WTC11 (cell line): ENCODE data around the gene SPSB3. TPM values are rescaled to one million over a fixed set of nuclear protein-coding genes. Genes with fewer than 3 reads are reported as not detected.

Experiments used
- ATAC-seq: fragments of 200-7000 bp; cut with Tn5 transposase; 2 replicates; pipeline ENCODE4 v1.10.0; 2021; ENCODE audit warnings: mild to moderate bottlenecking, moderate library complexity
- CTCF ChIA-PET: fragments of 300-600 bp; sonication (Branson Sonifier 250); formaldehyde crosslinking; loops from one replicate; lab custom pipeline; 2021; ENCODE audit warnings: antibody characterized with exemption; lab: Charles Lee
- POLR2A ChIA-PET: fragments of 350-600 bp; sonication (Branson Sonifier 250); formaldehyde crosslinking; loops from one replicate; lab custom pipeline; 2021; ENCODE audit warnings: antibody characterized with exemption; lab: Charles Lee
- DNase-seq: peaks from one replicate; pipeline ENCODE4 v3.0.0; 2021; ENCODE audit warnings: low spot score
- H3K27ac Mint-ChIP-seq: 2 replicates; pipeline ENCODE4 v1.8.0; 2021; ENCODE audit warnings: mixed read lengths
- H3K27me3 Mint-ChIP-seq: 2 replicates; pipeline ENCODE4 v1.8.0; 2021; ENCODE audit warnings: low read depth, mild to moderate bottlenecking, moderate library complexity, mixed read lengths
- H3K36me3 Mint-ChIP-seq: 2 replicates; pipeline ENCODE4 v1.8.0; 2021; ENCODE audit warnings: mixed read lengths
- H3K4me1 Mint-ChIP-seq: 2 replicates; pipeline ENCODE4 v1.8.0; 2022; ENCODE audit warnings: mixed read lengths
- H3K4me3 Mint-ChIP-seq: 2 replicates; pipeline ENCODE4 v1.8.0; 2021; ENCODE audit warnings: mild to moderate bottlenecking, moderate library complexity, mixed read lengths
- H3K9me3 Mint-ChIP-seq: 2 replicates; pipeline ENCODE4 v1.8.0; 2021; ENCODE audit warnings: mixed read lengths
- ATF2 ChIP-seq: sonication (generic); formaldehyde crosslinking; IDR thresholded peaks from 2 replicates; pipeline ENCODE4 v1.8.1; 2022; ENCODE audit warnings: low read depth, missing genetic modification reagents, borderline replicate concordance
- ELF4 ChIP-seq: sonication (generic); formaldehyde crosslinking; IDR thresholded peaks from 2 replicates; pipeline ENCODE4 v1.8.1; 2022; ENCODE audit warnings: low read depth, mild to moderate bottlenecking, moderate library complexity, missing genetic modification reagents
- EMX1 ChIP-seq: fragments of 250-450 bp; sonication (Bioruptor Pico); IDR thresholded peaks from 2 replicates; pipeline ENCODE4 v1.8.0; 2021; ENCODE audit warnings: mild to moderate bottlenecking
- ESRRA ChIP-seq: sonication (generic); formaldehyde crosslinking; IDR thresholded peaks from 2 replicates; pipeline ENCODE4 v1.8.1; 2022; ENCODE audit warnings: mild to moderate bottlenecking, missing genetic modification reagents, borderline replicate concordance
- FOXP4 ChIP-seq: sonication (generic); formaldehyde crosslinking; IDR thresholded peaks from 2 replicates; pipeline ENCODE4 v1.8.0; 2022; ENCODE audit warnings: mild to moderate bottlenecking, missing genetic modification reagents
- GTF2I ChIP-seq: fragments of 250-450 bp; sonication (Bioruptor Pico); conservative IDR thresholded peaks from 2 replicates; pipeline ENCODE4 v1.4.0; 2021; ENCODE audit warnings: mild to moderate bottlenecking
- JAZF1 ChIP-seq: fragments of 250-450 bp; sonication (Bioruptor Pico); IDR thresholded peaks from 2 replicates; pipeline ENCODE4 v1.9.0; 2021; ENCODE audit warnings: moderate library complexity, mild to moderate bottlenecking, inconsistent platforms
- SMAD3 ChIP-seq: sonication (generic); formaldehyde crosslinking; IDR thresholded peaks from 2 replicates; pipeline ENCODE4 v1.8.0; 2022; ENCODE audit warnings: missing genetic modification reagents, mild to moderate bottlenecking, borderline replicate concordance
- SP1 ChIP-seq: sonication (generic); formaldehyde crosslinking; conservative IDR thresholded peaks from 2 replicates; pipeline ENCODE4 v1.8.1; 2022; ENCODE audit warnings: missing genetic modification reagents
- TEAD1 ChIP-seq: sonication (generic); formaldehyde crosslinking; IDR thresholded peaks from 2 replicates; pipeline ENCODE4 v1.8.0; 2022; ENCODE audit warnings: mild to moderate bottlenecking, missing genetic modification reagents
- ZNF138 ChIP-seq: sonication (generic); formaldehyde crosslinking; conservative IDR thresholded peaks from 2 replicates; pipeline ENCODE4 v1.8.1; 2022; ENCODE audit warnings: mild to moderate bottlenecking, moderate library complexity, missing genetic modification reagents
- microRNA-seq: library from miRNA; unstranded; fragments of <30 nt; microRNA quantifications from one replicate; pipeline ENCODE4 v1.2.0, GENCODE V29; 2022; ENCODE audit warnings: borderline number of aligned reads
- total RNA-seq: library from RNA; stranded (reverse); gene quantifications from 3 replicates; pipeline ENCODE4 v1.2.3, GENCODE V29; 2021
- TF ChIP-seq, protein P1 (sequence below): sonication (generic); formaldehyde crosslinking; IDR thresholded peaks from 2 replicates; pipeline ENCODE4 v1.8.1; 2023; ENCODE audit warnings: mild to moderate bottlenecking, missing genetic modification reagents
- TF ChIP-seq, protein P2 (sequence below): fragments of 200-600 bp; IDR thresholded peaks from 2 replicates; pipeline ENCODE4 v1.8.0; 2022; ENCODE audit warnings: antibody characterized with exemption

Gene SPSB3
- total RNA-seq, 1 experiment from 2014 or later: 32.8 TPM

DNA sequence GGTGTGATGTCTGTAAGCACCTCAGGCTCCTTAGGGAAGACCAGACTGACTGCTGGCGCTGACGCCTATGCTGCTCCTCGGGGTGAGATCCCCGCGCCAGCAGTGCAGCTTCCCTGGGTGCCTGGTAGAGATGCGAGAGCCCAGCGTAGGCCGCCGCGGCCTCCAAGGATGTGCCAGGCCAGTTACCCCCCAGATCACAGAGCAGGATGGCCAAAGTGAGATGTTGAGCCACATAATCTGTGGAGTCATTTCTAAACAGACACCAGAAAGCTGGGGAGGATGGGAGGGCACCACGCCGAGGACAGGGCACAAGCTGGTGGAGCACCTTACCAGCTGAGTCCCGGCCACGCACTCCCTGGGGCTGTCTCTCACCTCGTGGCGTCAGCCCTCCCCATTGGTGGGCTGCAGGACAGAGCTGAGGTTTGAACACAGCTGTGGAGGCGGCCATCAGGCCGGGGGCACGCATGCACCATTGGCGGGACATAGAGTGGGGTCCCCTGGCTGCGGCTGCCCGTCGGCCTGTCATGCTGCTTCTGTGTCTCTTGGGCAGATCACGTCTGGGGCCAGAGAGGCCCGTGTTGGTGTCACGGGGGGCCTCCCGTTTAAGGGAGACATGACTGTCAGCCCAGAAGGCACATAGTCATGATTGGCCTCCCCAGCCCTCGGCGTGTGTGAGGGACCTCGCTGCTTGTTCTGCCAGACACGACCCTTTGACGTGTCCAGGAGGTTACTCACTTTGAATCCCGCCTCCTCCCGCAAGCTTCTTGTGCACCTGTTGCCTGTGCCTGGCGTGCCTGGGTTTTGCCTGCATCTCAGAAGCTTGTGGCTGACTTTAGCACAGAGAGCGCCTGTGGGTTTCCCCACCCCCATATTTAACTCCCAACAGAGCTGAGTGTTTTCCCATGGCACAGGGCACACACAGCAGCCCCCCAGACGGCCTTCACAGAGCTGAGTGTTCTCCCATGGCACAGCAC is 54.4 kb downstream of the SPSB3 start:
- no peak overlapping the region for H3K4me3 Mint-ChIP-seq
- no peaks in the 10 kb centered on the region for H3K9me3 Mint-ChIP-seq
- CTCF ChIA-PET: interaction anchor here (1.1 kb wide), 1 partner anchor 22 kb away, joined by 4 read pairs; the partner anchor contains the start of gene MAPK8IP3
- no peaks in the 10 kb centered on the region for H3K4me1 Mint-ChIP-seq
- TF ChIP-seq FOXP4 (CRISPR knock-in tag): no peak
- no peak for TF ChIP-seq EMX1
- no peak for TF ChIP-seq TEAD1
- TF ChIP-seq ATF2 (CRISPR knock-in tag): no peak
- TF ChIP-seq, protein P1, sequence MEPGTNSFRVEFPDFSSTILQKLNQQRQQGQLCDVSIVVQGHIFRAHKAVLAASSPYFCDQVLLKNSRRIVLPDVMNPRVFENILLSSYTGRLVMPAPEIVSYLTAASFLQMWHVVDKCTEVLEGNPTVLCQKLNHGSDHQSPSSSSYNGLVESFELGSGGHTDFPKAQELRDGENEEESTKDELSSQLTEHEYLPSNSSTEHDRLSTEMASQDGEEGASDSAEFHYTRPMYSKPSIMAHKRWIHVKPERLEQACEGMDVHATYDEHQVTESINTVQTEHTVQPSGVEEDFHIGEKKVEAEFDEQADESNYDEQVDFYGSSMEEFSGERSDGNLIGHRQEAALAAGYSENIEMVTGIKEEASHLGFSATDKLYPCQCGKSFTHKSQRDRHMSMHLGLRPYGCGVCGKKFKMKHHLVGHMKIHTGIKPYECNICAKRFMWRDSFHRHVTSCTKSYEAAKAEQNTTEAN (CRISPR knock-in tag): no peak
- TF ChIP-seq JAZF1 (CRISPR knock-in tag): no peak
- TF ChIP-seq SMAD3 (CRISPR knock-in tag): no peak
- TF ChIP-seq GTF2I (CRISPR knock-in tag): no peak
- TF ChIP-seq, protein P2, sequence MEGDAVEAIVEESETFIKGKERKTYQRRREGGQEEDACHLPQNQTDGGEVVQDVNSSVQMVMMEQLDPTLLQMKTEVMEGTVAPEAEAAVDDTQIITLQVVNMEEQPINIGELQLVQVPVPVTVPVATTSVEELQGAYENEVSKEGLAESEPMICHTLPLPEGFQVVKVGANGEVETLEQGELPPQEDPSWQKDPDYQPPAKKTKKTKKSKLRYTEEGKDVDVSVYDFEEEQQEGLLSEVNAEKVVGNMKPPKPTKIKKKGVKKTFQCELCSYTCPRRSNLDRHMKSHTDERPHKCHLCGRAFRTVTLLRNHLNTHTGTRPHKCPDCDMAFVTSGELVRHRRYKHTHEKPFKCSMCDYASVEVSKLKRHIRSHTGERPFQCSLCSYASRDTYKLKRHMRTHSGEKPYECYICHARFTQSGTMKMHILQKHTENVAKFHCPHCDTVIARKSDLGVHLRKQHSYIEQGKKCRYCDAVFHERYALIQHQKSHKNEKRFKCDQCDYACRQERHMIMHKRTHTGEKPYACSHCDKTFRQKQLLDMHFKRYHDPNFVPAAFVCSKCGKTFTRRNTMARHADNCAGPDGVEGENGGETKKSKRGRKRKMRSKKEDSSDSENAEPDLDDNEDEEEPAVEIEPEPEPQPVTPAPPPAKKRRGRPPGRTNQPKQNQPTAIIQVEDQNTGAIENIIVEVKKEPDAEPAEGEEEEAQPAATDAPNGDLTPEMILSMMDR: no peak
- TF ChIP-seq SP1: no peak
- no peak for TF ChIP-seq ESRRA
- no peak for TF ChIP-seq ZNF138
- TF ChIP-seq ELF4 (CRISPR knock-in tag): no peak
- TF ChIP-seq, all 79 proteins: peak for 0
- ATAC-seq (no peak), DNase-seq (no peak)
- Mint-ChIP-seq H3K27ac (no peak overlapping the region), H3K27me3 (no peaks in the 10 kb centered on the region), H3K36me3 (peaks cover 3% of the 10 kb centered on the region; the same call in 1 of the 2 replicates)
- POLR2A ChIA-PET: no interaction called here

Small RNA genes within 50 kb of the gene (microRNA-seq; reads per million reads assigned to microRNA genes)
- 14.7 reads per million, percentile 34 among the genes with 10 or more reads in this experiment for gene MIR3177

Other genes with a start within 250 kb of the SPSB3 start
- gene TMEM204, start 248.9 kb downstream of the SPSB3 start, total RNA-seq: 0.18 to 0.35 TPM (median 0.30 TPM) in 3 replicates
- gene IFT140, start 170.5 kb downstream of the SPSB3 start, total RNA-seq: 27.0 to 31.0 TPM (median 28.9 TPM) in 3 replicates
- 24.0 to 27.4 TPM (median 25.9 TPM) in 3 replicates for gene CRAMP1, start 170.2 kb downstream of the SPSB3 start, total RNA-seq
- gene JPT2, start 104.3 kb downstream of the SPSB3 start, total RNA-seq: 150 to 169 TPM (median 157 TPM) in 3 replicates
- gene MAPK8IP3, start 76.4 kb downstream of the SPSB3 start, total RNA-seq: 59.7 to 72.3 TPM (median 63.2 TPM) in 3 replicates
- gene NME3, start 11.0 kb downstream of the SPSB3 start, total RNA-seq: 86.8 to 106 TPM (median 103 TPM) in 3 replicates
- 23.2 to 30.8 TPM (median 25.7 TPM) in 3 replicates for gene EME2, start 9.8 kb downstream of the SPSB3 start, total RNA-seq
- 258 to 262 TPM (median 261 TPM) in 3 replicates for gene MRPS34, start 9.4 kb downstream of the SPSB3 start, total RNA-seq
- 76.4 to 89.2 TPM (median 77.6 TPM) in 3 replicates for gene NUBP2, start 389 bp upstream of the SPSB3 start, total RNA-seq
- not detected in 3 replicates for gene IGFALS, start 11.1 kb upstream of the SPSB3 start, total RNA-seq
- gene HAGH, start 44.3 kb upstream of the SPSB3 start, total RNA-seq: 36.0 to 43.1 TPM (median 38.2 TPM) in 3 replicates
- gene FAHD1, start 44.6 kb upstream of the SPSB3 start, total RNA-seq: 14.3 to 19.5 TPM (median 19.4 TPM) in 3 replicates
- 1.4 to 3.9 TPM (median 3.3 TPM) in 3 replicates for gene MEIOB, start 89.6 kb upstream of the SPSB3 start, total RNA-seq
- 0.41 to 1.0 TPM (median 0.50 TPM) in 3 replicates for gene HS3ST6, start 135.8 kb upstream of the SPSB3 start, total RNA-seq
- 26.4 to 29.8 TPM (median 28.3 TPM) in 3 replicates for gene MSRB1, start 160.6 kb upstream of the SPSB3 start, total RNA-seq
- gene RPL3L, start 172.1 kb upstream of the SPSB3 start, total RNA-seq: 0.77 to 1.1 TPM (median 0.96 TPM) in 3 replicates
- 200 to 228 TPM (median 205 TPM) in 3 replicates for gene NDUFB10, start 177.0 kb upstream of the SPSB3 start, total RNA-seq
- 4,395 to 4,767 TPM (median 4,632 TPM) in 3 replicates for gene RPS2, start 182.3 kb upstream of the SPSB3 start, total RNA-seq
- 0.31 TPM in 1 of 3 replicates, not detected in the others for gene RNF151, start 184.3 kb upstream of the SPSB3 start, total RNA-seq
- gene TBL3, start 189.5 kb upstream of the SPSB3 start, total RNA-seq: 67.6 to 73.4 TPM (median 71.3 TPM) in 3 replicates
- 5.7 to 7.7 TPM (median 6.9 TPM) in 3 replicates for gene NOXO1, start 198.9 kb upstream of the SPSB3 start, total RNA-seq
- gene GFER, start 201.6 kb upstream of the SPSB3 start, total RNA-seq: 56.0 to 58.5 TPM (median 57.0 TPM) in 3 replicates
- gene SYNGR3, start 207.4 kb upstream of the SPSB3 start, total RNA-seq: 41.5 to 53.5 TPM (median 51.2 TPM) in 3 replicates
- 53.9 to 66.4 TPM (median 55.5 TPM) in 3 replicates for gene ZNF598, start 227.2 kb upstream of the SPSB3 start, total RNA-seq
- gene NPW, start 237.2 kb upstream of the SPSB3 start, total RNA-seq: 15.2 to 28.6 TPM (median 22.0 TPM) in 3 replicates
- 23.3 to 31.1 TPM (median 28.0 TPM) in 3 replicates for gene NHERF2, start 244.3 kb upstream of the SPSB3 start, total RNA-seq